HCT116 (cell line): ENCODE measurements around the gene GPR68. TPM values are rescaled to one million over a fixed set of nuclear protein-coding genes. Genes with fewer than 3 reads are reported as not detected.

Source experiments
- ATAC-seq: fragments of 200-7000 bp; cut with Tn5 transposase; 2 replicates; pipeline ENCODE4 v1.9.1; 2020; ENCODE audit warnings: mild to moderate bottlenecking, moderate library complexity
- BruUV-seq: library from RNA; stranded (reverse); fragments of 400-500 nt; replicated peaks from 2 replicates; lab custom pipeline; 2021; lab: Mats Ljungman, UMichigan
- CTCF ChIA-PET: fragments of 300-600 bp; sonication (Branson Sonifier 250); formaldehyde crosslinking; loops from one replicate; lab custom pipeline; 2021; ENCODE audit warnings: antibody characterized with exemption; lab: Charles Lee
- POLR2A ChIA-PET: fragments of 300-600, 350-600 bp; sonication (Branson Sonifier 250); formaldehyde crosslinking; loops from one replicate; lab custom pipeline; 2021; ENCODE audit warnings: antibody characterized with exemption; lab: Charles Lee
- RAD21 ChIA-PET, 2 experiments: fragments of 300-600 bp; sonication (Branson Sonifier 250); formaldehyde crosslinking; loops; one replicate each; lab custom pipeline; 2023; ENCODE audit warnings: low total read pairs in 2 of 2; ENCODE audit not compliant: uncharacterized antibody in 2 of 2, unreplicated experiment in 2 of 2, low non-redundant PET in 1 of 2; lab: Charles Lee
- DNase-seq: peaks from one replicate; pipeline ENCODE4 v3.0.0-alpha.2; 2010; ENCODE audit warnings: low read depth, low spot score
- H2AFZ ChIP-seq: fragments of 200-600 bp; shearing (Covaris generic), sonication (generic); 2 replicates; pipeline ENCODE4 v1.6.1; 2017; ENCODE audit warnings: low read depth, mixed run types, mixed read lengths, antibody characterized with exemption, low read length; ENCODE audit not compliant: poor library complexity, severe bottlenecking
- H3K27ac ChIP-seq: 2 replicates; pipeline ENCODE4 v1.5.1; 2012; ENCODE audit warnings: low read depth, low read length
- H3K27me3 ChIP-seq: fragments of 200-600 bp; sonication (generic); 2 replicates; pipeline ENCODE4 v1.6.1; 2016; ENCODE audit warnings: mixed run types, low read length, mixed read lengths; ENCODE audit not compliant: insufficient read depth
- H3K36me3 ChIP-seq, 2 experiments: fragments of 200-500 bp in 1 of 2; fragments of 200-600 bp in 1 of 2; sonication (Bioruptor generic) in 1 of 2; sonication (generic) in 1 of 2; 2 replicates each; pipeline versions ENCODE4 v1.5.1 to v1.6.1; 2014 to 2016; ENCODE audit warnings: low read length in 2 of 2, inconsistent platforms in 1 of 2, mixed read lengths in 1 of 2, mixed run types in 1 of 2; ENCODE audit not compliant: insufficient read depth in 2 of 2, control insufficient read depth in 1 of 2
- H3K4me1 ChIP-seq, 2 experiments: fragments of 200-600 bp in 1 of 2; sonication (generic) in 1 of 2; 2 replicates each; pipeline versions ENCODE4 v1.5.1 to v1.6.1; 2012 to 2017; ENCODE audit warnings: low read length in 2 of 2, inconsistent platforms in 1 of 2, mild to moderate bottlenecking in 1 of 2, mixed read lengths in 1 of 2, mixed run types in 1 of 2, moderate library complexity in 1 of 2; ENCODE audit not compliant: insufficient read depth in 2 of 2, control insufficient read depth in 1 of 2
- H3K4me2 ChIP-seq: fragments of 200-600 bp; sonication (generic); 2 replicates; pipeline ENCODE4 v1.6.1; 2017; ENCODE audit warnings: mixed run types, low read length, mixed read lengths
- H3K4me3 ChIP-seq, 2 experiments: fragments of 200-600 bp in 1 of 2; sonication (generic) in 1 of 2; replicated peaks in 1 of 2; 2 replicates each; pipeline ENCODE4 v1.5.1; 2011 to 2016; ENCODE audit warnings: low read length in 2 of 2, control low read depth in 1 of 2, low read depth in 1 of 2, mild to moderate bottlenecking in 1 of 2, mixed read lengths in 1 of 2, mixed run types in 1 of 2
- H3K79me2 ChIP-seq: fragments of 200-600 bp; sonication (generic); 2 replicates; pipeline ENCODE4 v1.6.1; 2017; ENCODE audit warnings: mild to moderate bottlenecking, mixed run types, low read length, moderate library complexity, mixed read lengths; ENCODE audit not compliant: insufficient read depth
- H3K9ac ChIP-seq: fragments of 200-600 bp; sonication (generic); 2 replicates; pipeline ENCODE4 v1.6.1; 2016; ENCODE audit warnings: low read length, mixed read lengths
- H3K9me2 ChIP-seq: fragments of 200-600 bp; sonication (generic), shearing (Covaris generic); 2 replicates; pipeline ENCODE4 v1.6.1; 2017; ENCODE audit warnings: mixed run types, mild to moderate bottlenecking, moderate library complexity; ENCODE audit not compliant: insufficient read depth
- H3K9me3 ChIP-seq, 2 experiments: fragments of 200-500 bp in 1 of 2; fragments of 200-600 bp in 1 of 2; sonication (Bioruptor generic) in 1 of 2; sonication (generic) in 1 of 2; 2 replicates each; pipeline ENCODE4 v1.6.1; 2014 to 2017; ENCODE audit warnings: low read length in 2 of 2, mixed read lengths in 2 of 2, inconsistent platforms in 1 of 2, low read depth in 1 of 2, mild to moderate bottlenecking in 1 of 2, mixed run types in 1 of 2, moderate library complexity in 1 of 2; ENCODE audit not compliant: control insufficient read depth in 1 of 2, insufficient read depth in 1 of 2
- H4K20me1 ChIP-seq: fragments of 200-600 bp; sonication (generic), shearing (Covaris generic); 2 replicates; pipeline ENCODE4 v1.6.1; 2017; ENCODE audit warnings: mixed run types, mild to moderate bottlenecking, moderate library complexity; ENCODE audit not compliant: insufficient read depth
- JUND ChIP-seq: IDR thresholded peaks from 2 replicates; pipeline ENCODE4 v1.6.1; 2012
- POLR2A ChIP-seq: IDR thresholded peaks from 2 replicates; pipeline ENCODE4 v1.7.0; 2011; ENCODE audit warnings: borderline replicate concordance; ENCODE audit not compliant: insufficient read depth, insufficient read length; ENCODE audit errors: extremely low read depth
- POLR2AphosphoS5 ChIP-seq: IDR thresholded peaks from 2 replicates; pipeline ENCODE4 v1.6.1; 2011; ENCODE audit warnings: mild to moderate bottlenecking, low read depth, low read length, moderate library complexity
- SP1 ChIP-seq: IDR thresholded peaks from 2 replicates; pipeline ENCODE4 v1.6.1; 2012; ENCODE audit warnings: low read depth
- SRF ChIP-seq: IDR thresholded peaks from 2 replicates; pipeline ENCODE4 v1.6.1; 2012; ENCODE audit warnings: low read depth
- TCF7L2 ChIP-seq: IDR thresholded peaks from 2 replicates; pipeline ENCODE4 v1.7.0; 2011; ENCODE audit warnings: borderline replicate concordance, inconsistent platforms; ENCODE audit not compliant: insufficient read depth, insufficient read length; ENCODE audit errors: extremely low read depth
- intact Hi-C: fragments of 100-400 bp; cut with micrococcal nuclease; formaldehyde crosslinking; loops from 2 replicates; pipeline ENCODE4 v1.10.0; 2022
- total RNA-seq: library from RNA; stranded (reverse); gene quantifications from one replicate; pipeline ENCODE4 v1.2.1, GENCODE V29; 2021; ENCODE audit not compliant: unreplicated experiment
- TF ChIP-seq, protein P1 (sequence below): IDR thresholded peaks from 2 replicates; pipeline ENCODE4 v1.6.1; 2012; ENCODE audit warnings: low read depth

The GPR68 gene
- total RNA-seq, 1 experiment from 2014 or later: not detected

GRCh38 chr14:91215381-91215780 lies 29.1 kb downstream of the GPR68 start:
- no peak for DNase-seq
- no peaks in the 10 kb centered on the region for H3K4me1 ChIP-seq
- no TSS peak for BruUV-seq
- H2AFZ ChIP-seq: no peak overlapping the region
- ChIA-PET RAD21 (no interaction called here), CTCF (no interaction called here), POLR2A (no interaction called here)
- no peaks in the 10 kb centered on the region for H3K9me2 ChIP-seq
- intact Hi-C loops: no loop called here
- no peaks in the 10 kb centered on the region for H3K9me3 ChIP-seq
- no peaks in the 10 kb centered on the region for H4K20me1 ChIP-seq
- H3K4me3 ChIP-seq: no peak overlapping the region
- TF ChIP-seq SRF: no peak
- no peak for TF ChIP-seq JUND
- TF ChIP-seq, protein P1, sequence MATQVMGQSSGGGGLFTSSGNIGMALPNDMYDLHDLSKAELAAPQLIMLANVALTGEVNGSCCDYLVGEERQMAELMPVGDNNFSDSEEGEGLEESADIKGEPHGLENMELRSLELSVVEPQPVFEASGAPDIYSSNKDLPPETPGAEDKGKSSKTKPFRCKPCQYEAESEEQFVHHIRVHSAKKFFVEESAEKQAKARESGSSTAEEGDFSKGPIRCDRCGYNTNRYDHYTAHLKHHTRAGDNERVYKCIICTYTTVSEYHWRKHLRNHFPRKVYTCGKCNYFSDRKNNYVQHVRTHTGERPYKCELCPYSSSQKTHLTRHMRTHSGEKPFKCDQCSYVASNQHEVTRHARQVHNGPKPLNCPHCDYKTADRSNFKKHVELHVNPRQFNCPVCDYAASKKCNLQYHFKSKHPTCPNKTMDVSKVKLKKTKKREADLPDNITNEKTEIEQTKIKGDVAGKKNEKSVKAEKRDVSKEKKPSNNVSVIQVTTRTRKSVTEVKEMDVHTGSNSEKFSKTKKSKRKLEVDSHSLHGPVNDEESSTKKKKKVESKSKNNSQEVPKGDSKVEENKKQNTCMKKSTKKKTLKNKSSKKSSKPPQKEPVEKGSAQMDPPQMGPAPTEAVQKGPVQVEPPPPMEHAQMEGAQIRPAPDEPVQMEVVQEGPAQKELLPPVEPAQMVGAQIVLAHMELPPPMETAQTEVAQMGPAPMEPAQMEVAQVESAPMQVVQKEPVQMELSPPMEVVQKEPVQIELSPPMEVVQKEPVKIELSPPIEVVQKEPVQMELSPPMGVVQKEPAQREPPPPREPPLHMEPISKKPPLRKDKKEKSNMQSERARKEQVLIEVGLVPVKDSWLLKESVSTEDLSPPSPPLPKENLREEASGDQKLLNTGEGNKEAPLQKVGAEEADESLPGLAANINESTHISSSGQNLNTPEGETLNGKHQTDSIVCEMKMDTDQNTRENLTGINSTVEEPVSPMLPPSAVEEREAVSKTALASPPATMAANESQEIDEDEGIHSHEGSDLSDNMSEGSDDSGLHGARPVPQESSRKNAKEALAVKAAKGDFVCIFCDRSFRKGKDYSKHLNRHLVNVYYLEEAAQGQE: no peak
- TF ChIP-seq POLR2A: no peak
- TF ChIP-seq TCF7L2: no peak
- H3K9ac ChIP-seq: no peak overlapping the region
- H3K27ac ChIP-seq: no peak overlapping the region
- no peak for ATAC-seq
- H3K79me2 ChIP-seq: no peaks in the 10 kb centered on the region
- H3K36me3 ChIP-seq: peaks cover 2 to 14% of the 10 kb centered on the region in 2 experiments
- H3K27me3 ChIP-seq: no peaks in the 10 kb centered on the region
- H3K4me2 ChIP-seq: no peak overlapping the region

DNA sequence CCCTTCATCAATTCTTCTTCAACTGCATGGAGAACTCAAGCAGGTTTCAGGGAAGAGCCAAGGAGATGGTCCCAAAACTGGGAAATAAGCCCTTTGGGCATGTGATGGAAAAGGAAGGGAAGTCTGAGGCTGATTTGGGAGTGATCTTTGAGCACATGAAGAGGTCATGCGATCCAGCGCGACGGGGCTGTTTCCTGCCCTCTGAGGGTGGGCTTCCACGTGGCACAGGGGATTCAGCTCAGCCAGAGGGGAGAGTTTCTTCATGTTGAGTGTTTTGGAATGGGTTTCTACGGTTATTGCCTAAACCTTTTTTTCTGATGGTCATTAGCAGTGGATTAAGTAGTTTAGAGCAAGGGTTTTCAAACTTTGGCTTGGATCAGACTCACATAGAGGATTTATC lies 30.2 kb downstream of the GPR68 start:
- Histone ChIP-seq H3K79me2 (no peaks in the 10 kb centered on the region), H4K20me1 (no peaks in the 10 kb centered on the region), H2AFZ (no peak overlapping the region), H3K9ac (no peak overlapping the region), H3K27ac (no peak overlapping the region), H3K9me3 (no peaks in the 10 kb centered on the region), H3K9me2 (no peaks in the 10 kb centered on the region), H3K4me3 (no peak overlapping the region), H3K27me3 (no peaks in the 10 kb centered on the region)
- ChIA-PET RAD21 (no interaction called here), CTCF (no interaction called here)
- no TSS peak for BruUV-seq
- ATAC-seq (no peak), DNase-seq (no peak)
- intact Hi-C loops: no loop called here
- no peak for TF ChIP-seq POLR2AphosphoS5
- TF ChIP-seq POLR2A: no peak
- TF ChIP-seq TCF7L2: no peak
- TF ChIP-seq SRF: no peak
- no peak for TF ChIP-seq SP1
- TF ChIP-seq, all 23 proteins: peak for 0
- Histone ChIP-seq H3K36me3 (peaks cover 7 to 14% of the 10 kb centered on the region in 2 experiments), H3K4me2 (no peak overlapping the region), H3K4me1 (no peaks in the 10 kb centered on the region)
- POLR2A ChIA-PET: no interaction called here
